HepG2 (cell line): ENCODE measurements around the gene TTLL7. TPM values are rescaled to one million over a fixed set of nuclear protein-coding genes. Genes with fewer than 3 reads are reported as not detected.

Experiments used
- ATAC-seq: fragments of 200-7000 bp; cut with Tn5 transposase; 3 replicates; pipeline ENCODE4 v1.9.1; 2020; ENCODE audit warnings: mild to moderate bottlenecking, moderate library complexity
- BruUV-seq: library from RNA; stranded (reverse); fragments of 400-500 nt; replicated peaks from 2 replicates; lab custom pipeline; 2021; lab: Mats Ljungman, UMichigan
- CTCF ChIA-PET: fragments of 300-600 bp; formaldehyde crosslinking; extraction: SDS; loops from one replicate; lab custom pipeline; 2021; ENCODE audit warnings: low total read pairs, inconsistent platforms, low intra/inter-chr PET ratio; lab: Yijun Ruan, JAX
- POLR2A ChIA-PET: fragments of 350-600 bp; sonication (Branson Sonifier 250); formaldehyde crosslinking; loops from one replicate; lab custom pipeline; 2020; ENCODE audit warnings: antibody characterized with exemption, inconsistent platforms; lab: Yijun Ruan, JAX
- DNase-seq: peaks from one replicate; pipeline ENCODE4 v3.0.0-alpha.2; 2015; ENCODE audit warnings: low spot score
- FAIRE-seq: peaks from 3 replicates; lab custom pipeline; 2011; peaks lifted over from hg19 to GRCh38; lab: Jason Lieb, UNC
- H2AFZ ChIP-seq: one replicate; pipeline ENCODE4 v1.6.1; 2011; ENCODE audit warnings: low read length, inconsistent platforms
- H3K27ac ChIP-seq: fragments of 300-600 bp; 3 replicates; pipeline ENCODE4 v1.8.0; 2011; ENCODE audit warnings: mixed run types, mild to moderate bottlenecking, mixed read lengths, low read length, inconsistent platforms; ENCODE audit not compliant: insufficient read depth; ENCODE audit errors: extremely low read length
- H3K27me3 ChIP-seq, 2 experiments: fragments of 200-600 bp in 1 of 2; 2 replicates in 1 of 2; 3 replicates in 1 of 2; pipeline versions ENCODE4 v1.6.0 to v1.8.0; 2011; ENCODE audit warnings: low read length in 2 of 2, mild to moderate bottlenecking in 2 of 2, moderate library complexity in 2 of 2, inconsistent platforms in 1 of 2; ENCODE audit not compliant: insufficient read depth in 2 of 2, control insufficient read depth in 1 of 2
- H3K36me3 ChIP-seq, 2 experiments: fragments of 200-600 bp in 1 of 2; replicated peaks in 1 of 2; 2 replicates in 1 of 2; 3 replicates in 1 of 2; pipeline versions ENCODE4 v1.5.1 to v1.8.0; 2011; ENCODE audit warnings: low read length in 2 of 2, inconsistent platforms in 1 of 2; ENCODE audit not compliant: insufficient read depth in 2 of 2, control insufficient read depth in 1 of 2
- H3K4me1 ChIP-seq: 2 replicates; pipeline ENCODE4 v1.5.1; 2012; ENCODE audit warnings: low read length, inconsistent platforms; ENCODE audit not compliant: insufficient read depth
- H3K4me2 ChIP-seq: 2 replicates; pipeline ENCODE4 v1.6.0; 2011; ENCODE audit warnings: low read depth, low read length, inconsistent platforms
- H3K4me3 ChIP-seq, 3 experiments: fragments of 200-600 bp in 1 of 3; sonication (generic), shearing (Covaris generic) in 1 of 3; replicated peaks in 1 of 3; 2 replicates each; pipeline ENCODE4 v1.5.1; 2011 to 2016; ENCODE audit warnings: low read length in 3 of 3, inconsistent platforms in 2 of 3, low read depth in 2 of 3, mild to moderate bottlenecking in 2 of 3, control low read depth in 1 of 3, mixed read lengths in 1 of 3; ENCODE audit not compliant: insufficient read depth in 1 of 3
- H3K79me2 ChIP-seq: one replicate; pipeline ENCODE4 v1.6.1; 2011; ENCODE audit warnings: low read length, inconsistent platforms; ENCODE audit not compliant: insufficient read depth
- H3K9ac ChIP-seq: 2 replicates; pipeline ENCODE4 v1.6.0; 2011; ENCODE audit warnings: mild to moderate bottlenecking, low read depth, low read length, inconsistent platforms; ENCODE audit not compliant: insufficient read depth
- H3K9me3 ChIP-seq: 2 replicates; pipeline ENCODE4 v1.5.1; 2012; ENCODE audit warnings: mild to moderate bottlenecking, low read length
- H4K20me1 ChIP-seq: 2 replicates; pipeline ENCODE4 v1.6.0; 2011; ENCODE audit warnings: inconsistent platforms, mild to moderate bottlenecking, low read length, moderate library complexity; ENCODE audit not compliant: insufficient read depth
- CBX2 ChIP-seq, 2 experiments: fragments of 200-600 bp in 1 of 2; sonication (generic); formaldehyde crosslinking in 1 of 2; IDR thresholded peaks; 2 replicates each; pipeline versions ENCODE4 v1.7.0 to v1.8.1; 2018 to 2022; ENCODE audit warnings: low read depth in 2 of 2, low read length in 1 of 2, mild to moderate bottlenecking in 1 of 2, missing genetic modification reagents in 1 of 2
- GLMP ChIP-seq: sonication (generic); formaldehyde crosslinking; IDR thresholded peaks from 2 replicates; pipeline ENCODE4 v1.9.0; 2021; ENCODE audit warnings: missing genetic modification reagents, mild to moderate bottlenecking, borderline replicate concordance
- GMEB2 ChIP-seq: IDR thresholded peaks from 2 replicates; pipeline ENCODE4 v1.6.1; 2016; ENCODE audit warnings: missing biosample characterization, missing genetic modification reagents, low read depth
- HNF4A ChIP-seq: sonication (generic); formaldehyde crosslinking; IDR thresholded peaks from 2 replicates; pipeline ENCODE4 v1.4.0; 2020; ENCODE audit warnings: missing genetic modification reagents
- HNRNPK ChIP-seq: fragments of 200-400 bp; formaldehyde crosslinking; IDR thresholded peaks from 2 replicates; pipeline ENCODE4 v1.6.1; 2018; ENCODE audit warnings: low read length, low read depth, moderate library complexity, mild to moderate bottlenecking; ENCODE audit not compliant: poor library complexity, severe bottlenecking
- KDM5A ChIP-seq: fragments of 200-600 bp; sonication (generic); IDR thresholded peaks from 2 replicates; pipeline ENCODE4 v1.7.0; 2018; ENCODE audit warnings: antibody characterized with exemption, mild to moderate bottlenecking, low read length, borderline replicate concordance
- NFYB ChIP-seq: sonication (generic); formaldehyde crosslinking; IDR thresholded peaks from 2 replicates; pipeline ENCODE4 v1.4.0; 2020; ENCODE audit warnings: missing genetic modification reagents
- RNF219 ChIP-seq: sonication (generic); formaldehyde crosslinking; IDR thresholded peaks from 2 replicates; pipeline ENCODE4 v1.5.0; 2020; ENCODE audit warnings: mild to moderate bottlenecking, missing genetic modification reagents
- SNAPC4 ChIP-seq: sonication (generic); formaldehyde crosslinking; IDR thresholded peaks from 2 replicates; pipeline ENCODE4 v1.4.0; 2020; ENCODE audit warnings: mild to moderate bottlenecking, missing genetic modification reagents
- SSRP1 ChIP-seq: IDR thresholded peaks from 2 replicates; pipeline ENCODE4 v1.6.1; 2016; ENCODE audit warnings: control low read depth
- ZNF317 ChIP-seq: sonication (generic); formaldehyde crosslinking; IDR thresholded peaks from 2 replicates; pipeline ENCODE4 v1.5.0; 2020; ENCODE audit warnings: mild to moderate bottlenecking, missing genetic modification reagents
- ZNF331 ChIP-seq: sonication (generic); formaldehyde crosslinking; IDR thresholded peaks from 2 replicates; pipeline ENCODE4 v1.4.0; 2020; ENCODE audit warnings: missing genetic modification reagents
- ZNF543 ChIP-seq: sonication (generic); formaldehyde crosslinking; IDR thresholded peaks from 2 replicates; pipeline ENCODE4 v1.4.0; 2020; ENCODE audit warnings: mild to moderate bottlenecking, missing genetic modification reagents
- ZNF639 ChIP-seq: conservative IDR thresholded peaks from 2 replicates; pipeline ENCODE4 v1.6.1; 2018; ENCODE audit warnings: missing genetic modification reagents
- WGBS: methylation state at CpG from one replicate; pipeline ENCODE4 v1.1.6; 2017; ENCODE audit warnings: low lambda C conversion rate; 5-methylcytosine and 5-hydroxymethylcytosine counted together
- in situ Hi-C: cut with HindIII; loops from 2 replicates; pipeline ENCODE4 v1.10.0; 2017; ENCODE audit warnings: low pct_unique_long_range_greater_than_20kb; ENCODE audit not compliant: extremely low pct_ligation_motif_present
- intact Hi-C: fragments of 100-400 bp; cut with micrococcal nuclease; formaldehyde crosslinking; loops from one replicate; pipeline ENCODE4 v1.10.0; 2022; ENCODE audit not compliant: unreplicated experiment
- polyA plus RNA-seq, 8 experiments: library from polyadenylated mRNA; depleted of rRNA in 3 of 8; stranded (reverse) in 7 of 8; unstranded in 1 of 8; fragments of >200 nt; fragmentation: Illumina TruSeq in 4 of 8; extraction: Trizol in 4 of 8; gene quantifications; 2 replicates each; pipeline versions ENCODE4 v1.2.1 to v1.2.3, GENCODE V29; 2011 to 2016; ENCODE audit warnings: low read depth in 4 of 8, missing spikeins in 1 of 8, mixed read lengths in 1 of 8; ENCODE audit not compliant: insufficient read depth in 1 of 8
- total RNA-seq, 5 experiments: library from RNA; depleted of rRNA; stranded (reverse); fragments of >200 nt; fragmentation: Illumina TruSeq; extraction: Trizol; gene quantifications; 2 replicates each; pipeline ENCODE4 v1.2.3, GENCODE V29; 2016; ENCODE audit warnings: low read depth in 1 of 5

Gene TTLL7
- total and polyA plus RNA-seq, 2 of the 13 experiments (the other 11 are each of a cell fraction or from before 2014, with no cell fraction given), result 0.07 to 0.22 TPM

- Histone ChIP-seq H3K36me3 (no peaks in the 10 kb centered on the region), H3K9me3 (peaks cover 29% of the 10 kb centered on the region), H3K4me1 (peaks cover 14% of the 10 kb centered on the region), H4K20me1 (no peaks in the 10 kb centered on the region), H3K4me2 (no peak overlapping the region), H3K79me2 (no peaks in the 10 kb centered on the region), H3K27me3 (no peaks in the 10 kb centered on the region), H3K4me3 (no peak overlapping the region), H3K27ac (no peak overlapping the region), H2AFZ (no peak overlapping the region), H3K9ac (no peak overlapping the region)
- WGBS, result 0% methylated on average over 1 of the region's 1 CpG
- no TSS peak for BruUV-seq
- intact Hi-C loops, result no loop called here
- DNase-seq (no peak), ATAC-seq (no peak), FAIRE-seq (no peak)
- in situ Hi-C loops, result no loop called here
- ChIA-PET CTCF (no interaction called here), POLR2A (no interaction called here)
- TF ChIP-seq ZNF639 (CRISPR knock-in tag) (no peak), HNRNPK (no peak), SSRP1 (CRISPR knock-in tag) (no peak), HNF4A (CRISPR knock-in tag) (no peak), NFYB (CRISPR knock-in tag) (no peak), GMEB2 (CRISPR knock-in tag) (no peak), RNF219 (no peak), ZNF543 (CRISPR knock-in tag) (no peak), GLMP (CRISPR knock-in tag) (no peak), ZNF331 (CRISPR knock-in tag) (no peak), SNAPC4 (CRISPR knock-in tag) (no peak), CBX2 (IDR thresholded peaks at IDR 0.05; ENCODE audit: low read depth, low read length) (no peak), CBX2 (CRISPR knock-in tag; IDR thresholded peaks at IDR 0.05; ENCODE audit: low read depth) (no peak), KDM5A (no peak), ZNF317 (CRISPR knock-in tag) (no peak)
Measured at GRCh38 chr1:83815330-83815729, 183.6 kb downstream of the TTLL7 start.
